GM12878 (cell line): Measurements from ENCODE around the gene NOTCH4. TPM values are rescaled to one million over a fixed set of nuclear protein-coding genes. Genes with fewer than 3 reads are reported as not detected.

Source experiments
- ETV6 ChIP-seq, 2 experiments: fragments of 450-650 bp in 1 of 2; IDR thresholded peaks in 1 of 2; conservative IDR thresholded peaks in 1 of 2; 2 replicates each; pipeline ENCODE4 v1.6.1; 2014; ENCODE audit warnings: antibody characterized with exemption in 1 of 2, borderline replicate concordance in 1 of 2, low read depth in 1 of 2, mild to moderate bottlenecking in 1 of 2, moderate library complexity in 1 of 2
- FOXK2 ChIP-seq: fragments of 450-650 bp; IDR thresholded peaks from 2 replicates; pipeline ENCODE4 v1.6.1; 2017; ENCODE audit warnings: mild to moderate bottlenecking, moderate library complexity
- MLLT1 ChIP-seq: fragments of 450-650 bp; IDR thresholded peaks from 2 replicates; pipeline ENCODE4 v1.6.1; 2016; ENCODE audit warnings: mild to moderate bottlenecking
- MTA2 ChIP-seq: fragments of 450-650 bp; IDR thresholded peaks from 2 replicates; pipeline ENCODE4 v1.6.1; 2016; ENCODE audit warnings: low read depth, mild to moderate bottlenecking, moderate library complexity
- NR2C1 ChIP-seq: fragments of 450-650 bp; IDR thresholded peaks from 2 replicates; pipeline ENCODE4 v1.6.1; 2017; ENCODE audit warnings: antibody characterized with exemption, mild to moderate bottlenecking, moderate library complexity
- PAX5 ChIP-seq: IDR thresholded peaks from 2 replicates; pipeline ENCODE4 v1.6.1; 2011; ENCODE audit warnings: low read depth, low read length, borderline replicate concordance
- RUNX3 ChIP-seq: IDR thresholded peaks from 2 replicates; pipeline ENCODE4 v1.6.1; 2012; ENCODE audit warnings: low read length, inconsistent platforms
- ZBTB40 ChIP-seq: fragments of 450-650 bp; IDR thresholded peaks from 2 replicates; pipeline ENCODE4 v1.6.1; 2016; ENCODE audit warnings: mild to moderate bottlenecking, moderate library complexity, borderline replicate concordance
- polyA plus RNA-seq, 11 experiments: library from polyadenylated mRNA; depleted of rRNA in 4 of 11; unstranded in 6 of 11; stranded (reverse) in 5 of 11; fragments of >200 nt; fragmentation: Nextera tagmentation in 4 of 11; fragmentation: Illumina TruSeq in 1 of 11; extraction: Ambion mirVana in 4 of 11; extraction: Trizol in 1 of 11; gene quantifications; 1 replicate in 1 of 11; 2 replicates in 10 of 11; pipeline versions ENCODE4 v1.2.1 to v1.2.3, GENCODE V29; 2011 to 2016; ENCODE audit warnings: inconsistent platforms in 2 of 11, missing spikeins in 2 of 11, low read depth in 1 of 11
- total RNA-seq, 4 experiments: library from RNA; depleted of rRNA in 3 of 4; stranded (reverse); fragments of >200 nt in 3 of 4; fragmentation: Illumina TruSeq in 1 of 4; extraction: Trizol in 1 of 4; gene quantifications; 2 replicates each; pipeline versions ENCODE4 v1.2.1 to v1.2.3, GENCODE V29; 2013 to 2021

NOTCH4 gene
- total and polyA plus RNA-seq, 10 of the 15 experiments (the other 5 are each of a cell fraction or from before 2014, with no cell fraction given), result 0.66 to 3.3 (median 1.4) TPM

- TF ChIP-seq ZBTB40 (peak; percentile 79; the same call in 1 of the 2 replicates), MLLT1 (peak; percentile 9; the same call in 1 of the 2 replicates), PAX5 (0 out of 2 replicates have a peak, but pooled peaks have one; percentile 24), RUNX3 (no peak), NR2C1 (peak; percentile 67), MTA2 (peak; percentile 42; the same call in 1 of the 2 replicates), ETV6 (conservative IDR thresholded peaks at IDR 0.05 in 1 of 2, IDR thresholded peaks at IDR 0.05 in 1 of 2; ENCODE audit: borderline replicate concordance in 1 of 2, low read depth in 1 of 2) (peak in 1 of 2 experiments; percentile 65; a peak in 1 of 4 replicates), FOXK2 (peak; percentile 71)
Measured at GRCh38 chr6:32192608-32193039, 31.2 kb downstream of the NOTCH4 start, which contains the start of gene GPSM3 (continued).
